ENCODE results near the gene SLC35A3. TPM values are rescaled to one million over a fixed set of nuclear protein-coding genes. Genes with fewer than 3 reads are reported as not detected.
"Not testable (repeated sequence)": the region's sequence is repeated elsewhere in the genome, so short reads cannot be mapped to it uniquely, and the experiment has no call there.

SLC35A3 gene
- total RNA-seq, 1 donor from 2014 or later = 14.7 TPM

GRCh38 chr1:100038660-100039287, 69.0 kb downstream of the SLC35A3 start:
- H3K4me3 Mint-ChIP-seq (ENCODE audit: unreplicated experiment) = peak overlapping the region; percentile 95
- peaks cover 38% of the 10 kb centered on the region for H3K4me1 Mint-ChIP-seq (ENCODE audit: low read depth)
- no peak for TF ChIP-seq CTCF (IDR thresholded peaks at IDR 0.05)
- no peaks in the 10 kb centered on the region for H3K27me3 Mint-ChIP-seq (ENCODE audit: low read depth)
- peaks cover 2% of the 10 kb centered on the region for H3K36me3 Mint-ChIP-seq (ENCODE audit: low read depth)
- DNase-seq (ENCODE audit: low spot score) = no peak
- H3K9me3 Mint-ChIP-seq (ENCODE audit: low read depth) = no peaks in the 10 kb centered on the region
- H3K27ac Mint-ChIP-seq (ENCODE audit: unreplicated experiment) = peak overlapping the region; percentile 98

- Mint-ChIP-seq H3K27me3 (ENCODE audit: low read depth) (no peaks in the 10 kb centered on the region), H3K4me1 (ENCODE audit: low read depth) (peaks cover 38% of the 10 kb centered on the region), H3K36me3 (ENCODE audit: low read depth) (peaks cover 2% of the 10 kb centered on the region), H3K4me3 (ENCODE audit: unreplicated experiment) (peak overlapping the region; percentile 95), H3K27ac (ENCODE audit: unreplicated experiment) (peak overlapping the region; percentile 98), H3K9me3 (ENCODE audit: low read depth) (peaks cover 6% of the 10 kb centered on the region)
- TF ChIP-seq CTCF (IDR thresholded peaks at IDR 0.05) = no peak
- no peak for DNase-seq (ENCODE audit: low spot score)
These were observed 69.8 kb downstream of the SLC35A3 start for GRCh38 chr1:100039591-100039990.

GRCh38 chr1:100045206-100045605, 75.4 kb downstream of the SLC35A3 start:
- no peaks in the 10 kb centered on the region for H3K27me3 Mint-ChIP-seq (ENCODE audit: low read depth)
- H3K27ac Mint-ChIP-seq (ENCODE audit: unreplicated experiment) = no peak overlapping the region
- TF ChIP-seq CTCF (IDR thresholded peaks at IDR 0.05) = no peak
- H3K9me3 Mint-ChIP-seq (ENCODE audit: low read depth) = peaks cover 11% of the 10 kb centered on the region
- H3K4me3 Mint-ChIP-seq (ENCODE audit: unreplicated experiment) = no peak overlapping the region
- H3K36me3 Mint-ChIP-seq (ENCODE audit: low read depth) = peaks cover 7% of the 10 kb centered on the region
- peaks cover 49% of the 10 kb centered on the region for H3K4me1 Mint-ChIP-seq (ENCODE audit: low read depth)
- no peak for DNase-seq (ENCODE audit: low spot score)

GRCh38 chr1:100047235-100047708, 77.5 kb downstream of the SLC35A3 start:
- not testable (repeated sequence) for H3K27me3 Mint-ChIP-seq (ENCODE audit: low read depth); DNase-seq (ENCODE audit: low spot score)
- peaks cover 11% of the 10 kb centered on the region for H3K9me3 Mint-ChIP-seq (ENCODE audit: low read depth)

GRCh38 chr1:100050139-100050538, 80.3 kb downstream of the SLC35A3 start:
- Mint-ChIP-seq H3K4me1 (ENCODE audit: low read depth) (peaks cover 42% of the 10 kb centered on the region), H3K27me3 (ENCODE audit: low read depth) (no peaks in the 10 kb centered on the region), H3K36me3 (ENCODE audit: low read depth) (peaks cover 5% of the 10 kb centered on the region), H3K27ac (ENCODE audit: unreplicated experiment) (peak overlapping the region; percentile 36), H3K9me3 (ENCODE audit: low read depth) (peaks cover 3% of the 10 kb centered on the region), H3K4me3 (ENCODE audit: unreplicated experiment) (no peak overlapping the region)
- no peak for DNase-seq (ENCODE audit: low spot score)
- no peak for TF ChIP-seq CTCF (IDR thresholded peaks at IDR 0.05)

More at GRCh38 chr1:100047235-100047708, 77.5 kb downstream of the SLC35A3 start:
- H3K36me3 Mint-ChIP-seq (ENCODE audit: low read depth); H3K27ac Mint-ChIP-seq (ENCODE audit: unreplicated experiment); H3K4me3 Mint-ChIP-seq (ENCODE audit: unreplicated experiment): not testable (repeated sequence)
- H3K4me1 Mint-ChIP-seq (ENCODE audit: low read depth) = peaks cover 48% of the 10 kb centered on the region

- Mint-ChIP-seq H3K4me1 (ENCODE audit: low read depth) (peaks cover 39% of the 10 kb centered on the region), H3K27me3 (ENCODE audit: low read depth) (no peaks in the 10 kb centered on the region), H3K27ac (ENCODE audit: unreplicated experiment) (no peak overlapping the region), H3K9me3 (ENCODE audit: low read depth) (no peaks in the 10 kb centered on the region), H3K4me3 (ENCODE audit: unreplicated experiment) (no peak overlapping the region), H3K36me3 (ENCODE audit: low read depth) (peaks cover 5% of the 10 kb centered on the region)
- no peak for DNase-seq (ENCODE audit: low spot score)
- TF ChIP-seq CTCF (IDR thresholded peaks at IDR 0.05) = no peak
These were observed 81.6 kb downstream of the SLC35A3 start for GRCh38 chr1:100051401-100051800.

All from chondrocyte (in vitro differentiated cells).